ENCODE data around the gene ZC2HC1C. TPM values are rescaled to one million over a fixed set of nuclear protein-coding genes. Genes with fewer than 3 reads are reported as not detected.

ZC2HC1C gene, protein sequence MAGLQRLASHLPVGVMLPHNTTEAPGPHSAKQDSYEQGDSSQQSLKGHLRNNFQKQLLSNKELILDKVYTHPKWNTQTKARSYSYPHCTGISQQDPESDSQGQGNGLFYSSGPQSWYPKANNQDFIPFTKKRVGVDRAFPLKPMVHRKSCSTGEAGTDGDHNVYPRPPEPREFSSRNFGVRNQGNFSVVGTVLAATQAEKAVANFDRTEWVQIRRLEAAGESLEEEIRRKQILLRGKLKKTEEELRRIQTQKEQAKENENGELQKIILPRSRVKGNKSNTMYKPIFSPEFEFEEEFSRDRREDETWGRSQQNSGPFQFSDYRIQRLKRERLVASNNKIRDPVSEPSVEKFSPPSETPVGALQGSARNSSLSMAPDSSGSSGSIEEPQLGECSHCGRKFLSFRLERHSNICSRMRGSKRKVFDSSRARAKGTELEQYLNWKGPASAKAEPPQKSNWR
- total RNA-seq, result not detected in 2 replicates

DNA sequence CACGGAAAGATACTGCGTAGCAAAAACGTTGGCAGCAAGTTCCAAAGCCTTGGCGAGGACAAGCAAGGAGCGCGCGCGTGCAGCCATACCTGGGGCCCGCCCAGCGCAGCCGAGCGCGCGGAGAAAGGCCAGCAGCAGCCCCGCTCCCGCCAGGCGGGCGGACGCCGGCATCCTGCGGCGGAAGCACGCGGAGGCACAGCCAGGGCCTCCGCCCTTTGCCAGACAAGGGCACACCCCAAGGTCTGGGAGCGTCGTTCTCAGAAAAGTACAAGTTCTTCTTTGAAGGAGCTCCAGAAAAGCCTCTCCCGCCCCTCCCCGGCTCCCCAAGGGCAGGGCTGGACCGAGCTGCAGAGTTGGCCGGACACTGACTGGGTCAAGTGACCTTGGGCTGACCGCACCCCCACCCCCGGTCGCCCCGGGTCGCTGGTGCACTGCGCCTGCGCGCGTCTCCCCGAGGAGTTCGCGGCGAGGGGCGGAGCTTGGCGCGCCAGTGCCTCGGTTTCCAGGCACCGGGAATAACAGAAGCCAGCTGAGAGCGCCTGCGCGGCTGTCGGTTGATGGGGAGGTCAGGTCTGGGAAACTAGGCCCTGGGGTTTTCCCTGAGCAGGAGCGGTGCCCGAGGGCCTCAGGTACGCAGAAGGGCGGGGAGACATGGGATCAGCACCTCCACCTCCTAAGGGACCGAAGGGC is at the start of gene ZC2HC1C:
ZC2HC1C (plus strand) TSS at position 521 of the 690 bp plus-strand sequence. CDS start 933 bp downstream, outside the sequence.

DNA sequence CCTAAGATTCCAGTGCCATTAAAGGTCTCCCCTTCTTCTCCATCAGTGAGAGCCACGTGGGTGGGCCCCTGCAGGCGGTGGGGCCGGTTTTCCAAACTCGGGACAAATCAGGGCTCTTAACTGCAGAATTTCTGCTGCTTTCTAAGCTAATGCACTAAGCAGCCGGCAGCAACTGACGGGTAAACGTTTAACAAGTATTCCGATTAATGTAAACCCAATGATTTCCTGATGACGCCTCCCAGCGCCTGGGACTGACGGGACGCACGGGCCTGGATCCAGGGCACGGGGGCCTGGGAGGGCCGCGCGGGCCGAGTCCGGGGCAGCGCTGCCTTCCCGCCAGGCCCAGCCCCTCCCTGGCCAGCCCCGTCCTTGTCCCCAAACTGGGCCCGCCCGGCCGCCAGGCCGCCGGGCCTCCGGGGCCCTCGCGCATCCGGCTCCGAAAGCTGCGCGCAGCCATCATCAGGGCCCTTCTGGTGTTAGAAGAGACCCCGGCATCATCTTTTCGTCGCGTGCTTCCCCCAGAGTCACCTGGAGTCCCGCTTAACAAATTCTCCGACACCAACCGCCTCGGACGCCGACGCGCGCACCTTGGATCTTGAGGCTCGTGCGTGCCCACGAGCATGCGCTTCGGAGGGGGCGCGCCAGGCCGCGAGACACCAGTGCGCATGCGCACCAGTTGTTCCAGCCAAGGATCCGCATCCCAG is 18.4 kb upstream of the ZC2HC1C start, which contains the start of gene MLH3:
MLH3 (minus strand) TSS at position 616 of the 704 bp plus-strand sequence. CDS start 1,812 bp downstream, outside the sequence.

GRCh38 chr14:75063491-75064204 is 5.8 kb upstream of the ZC2HC1C start, which contains the start of gene ACYP1:
Gene ACYP1, minus strand, starts transcription at chr14:75064024. Its CDS starts 471 bp downstream, at chr14:75063553.

GRCh38 chr14:75126679-75127473 is 57.4 kb downstream of the ZC2HC1C start, which contains the start of gene NEK9:
Gene NEK9, minus strand, starts transcription at chr14:75127048. Its CDS starts 127 bp downstream, at chr14:75126921.

Other genes with a start within 250 kb of the ZC2HC1C start
- not detected in 2 replicates for gene PROX2, start 193.5 kb upstream of the ZC2HC1C start, total RNA-seq
- 47.8 and 48.9 TPM in 2 replicates for gene DLST, start 187.7 kb upstream of the ZC2HC1C start, total RNA-seq
- 0.18 and 2.4 TPM in 2 replicates for gene RPS6KL1, start 146.4 kb upstream of the ZC2HC1C start, total RNA-seq
- 12.8 and 43.1 TPM in 2 replicates for gene PGF, start 114.0 kb upstream of the ZC2HC1C start, total RNA-seq
- gene EIF2B2, start 66.7 kb upstream of the ZC2HC1C start, total RNA-seq, result 25.1 and 35.5 TPM in 2 replicates
- 9.0 and 20.7 TPM in 2 replicates for gene MLH3, start 18.2 kb upstream of the ZC2HC1C start, total RNA-seq
- gene ACYP1, start 5.6 kb upstream of the ZC2HC1C start, total RNA-seq, result 1.3 and 2.5 TPM in 2 replicates
- 11.4 and 15.4 TPM in 2 replicates for gene NEK9, start 57.4 kb downstream of the ZC2HC1C start, total RNA-seq
- gene TMED10, start 107.0 kb downstream of the ZC2HC1C start, total RNA-seq, result 327 and 330 TPM in 2 replicates
- gene FOS, start 209.2 kb downstream of the ZC2HC1C start, total RNA-seq, result 218 and 611 TPM in 2 replicates

Measured in cardiac atrium fibroblast (primary cell).